GM18951 (cell line): ENCODE measurements around the gene PRKCA.

ENCODE experiments used
- POLR2A ChIP-seq: IDR thresholded peaks from 4 replicates; pipeline ENCODE4 v1.6.1; 2011; ENCODE audit warnings: mild to moderate bottlenecking; ENCODE audit not compliant: insufficient read length, insufficient read depth; ENCODE audit errors: extremely low read depth
- in situ Hi-C: fragments of 300-500 bp; cut with MboI; formaldehyde crosslinking; loops from one replicate; pipeline ENCODE4 v1.12.0; 2022; ENCODE audit warnings: low sequenced_read_pairs, mixed read lengths, inconsistent platforms; ENCODE audit not compliant: unreplicated experiment

PRKCA gene

GRCh38 chr17:66533986-66534385 lies 231.6 kb downstream of the PRKCA start:
- no peak for TF ChIP-seq POLR2A
- in situ Hi-C loops: no loop called here

DNA sequence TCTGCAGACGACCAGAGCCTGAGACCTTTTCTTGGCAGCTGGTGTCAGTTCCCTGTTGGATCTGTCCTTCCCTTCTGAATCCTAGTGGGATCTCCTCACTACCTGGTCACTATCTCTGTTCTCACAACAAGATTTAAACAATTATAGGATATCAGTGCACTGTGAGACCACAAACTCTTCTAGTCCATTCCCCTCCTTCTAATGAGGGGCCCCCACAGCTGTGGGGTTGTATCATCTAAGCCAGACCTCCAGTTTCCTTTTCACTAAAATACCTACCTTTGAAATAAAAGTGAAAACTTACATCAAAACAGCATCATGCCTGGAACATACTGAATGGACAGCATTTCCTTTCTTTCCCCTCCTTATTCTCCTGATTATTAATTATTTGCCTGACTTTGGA lies 233.2 kb downstream of the PRKCA start:
- in situ Hi-C loops: no loop called here
- no peak for TF ChIP-seq POLR2A

DNA sequence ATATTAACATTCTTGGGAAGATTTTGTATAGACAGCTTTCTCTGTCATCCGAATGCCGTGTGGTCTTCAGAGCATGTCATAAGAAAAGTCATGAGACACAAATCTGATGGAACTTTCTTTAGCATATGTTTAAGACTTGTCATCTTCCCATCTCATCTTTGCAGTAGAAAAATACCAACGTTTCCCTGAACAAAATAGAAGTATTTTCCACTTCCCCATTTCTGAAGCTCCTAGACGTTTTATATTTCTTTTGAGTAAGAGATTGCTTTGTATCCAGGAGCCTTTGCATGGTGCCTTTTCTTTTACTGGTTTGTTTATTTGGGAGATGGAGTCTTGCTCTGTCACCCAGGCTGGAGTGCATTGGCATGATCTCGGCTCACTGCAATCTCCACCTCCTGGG lies 235.1 kb downstream of the PRKCA start:
- TF ChIP-seq POLR2A: no peak
- in situ Hi-C loops: no loop called here

DNA sequence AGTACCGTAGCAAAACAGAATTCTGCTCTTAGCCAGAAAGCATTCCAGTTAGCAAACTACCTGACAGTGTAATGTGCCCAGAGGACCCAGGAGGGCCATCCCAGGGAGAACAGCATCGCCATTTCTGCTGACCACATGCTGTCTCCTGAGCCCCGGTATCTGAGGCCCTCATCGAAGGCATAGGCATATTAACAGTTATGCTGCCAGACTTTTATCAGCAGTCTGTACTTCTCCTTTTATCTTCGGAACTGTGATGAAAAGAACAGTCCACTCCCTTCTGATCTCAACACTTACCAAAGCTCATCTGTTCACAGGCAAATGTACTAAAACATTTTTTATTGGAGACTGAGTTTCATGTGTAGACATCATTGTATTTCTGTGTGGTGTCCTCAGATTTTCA lies 236.4 kb downstream of the PRKCA start:
- TF ChIP-seq POLR2A: no peak
- in situ Hi-C loops: no loop called here

- in situ Hi-C loops: no loop called here
- no peak for TF ChIP-seq POLR2A
Observed at GRCh38 chr17:66540131-66540781, 237.8 kb downstream of the PRKCA start.

DNA sequence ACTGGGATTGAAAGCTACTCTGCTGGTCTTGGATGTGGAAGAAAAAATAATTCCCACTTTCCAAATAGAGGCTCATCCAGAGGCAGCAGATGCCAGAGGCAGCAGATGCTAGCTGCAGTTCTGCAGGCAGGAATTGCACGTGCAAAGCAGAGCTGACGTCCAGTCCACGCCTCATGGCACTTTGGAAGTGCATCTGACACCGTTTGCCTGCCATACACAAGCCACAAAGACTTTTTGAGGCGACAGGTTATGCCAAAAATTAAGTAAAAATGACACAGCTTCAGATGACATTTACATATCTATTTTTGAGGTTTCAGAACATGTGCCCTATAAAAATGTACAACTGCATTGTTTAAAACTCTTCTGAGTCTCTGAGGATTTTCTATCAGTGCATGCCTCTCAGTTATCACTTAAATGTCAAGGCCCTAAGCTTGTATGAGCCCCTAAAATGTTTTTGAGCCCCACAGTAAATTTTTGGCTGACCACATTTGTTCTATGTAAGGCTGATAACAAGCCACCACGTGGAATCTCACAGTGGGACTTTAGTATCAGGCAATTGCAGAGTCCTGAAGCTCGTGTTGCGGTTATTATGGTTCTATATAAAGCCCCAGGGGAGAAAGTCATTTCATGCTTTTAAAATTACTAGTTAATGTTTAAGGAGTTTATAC lies 239.2 kb downstream of the PRKCA start:
- TF ChIP-seq POLR2A: no peak
- in situ Hi-C loops: no loop called here

DNA sequence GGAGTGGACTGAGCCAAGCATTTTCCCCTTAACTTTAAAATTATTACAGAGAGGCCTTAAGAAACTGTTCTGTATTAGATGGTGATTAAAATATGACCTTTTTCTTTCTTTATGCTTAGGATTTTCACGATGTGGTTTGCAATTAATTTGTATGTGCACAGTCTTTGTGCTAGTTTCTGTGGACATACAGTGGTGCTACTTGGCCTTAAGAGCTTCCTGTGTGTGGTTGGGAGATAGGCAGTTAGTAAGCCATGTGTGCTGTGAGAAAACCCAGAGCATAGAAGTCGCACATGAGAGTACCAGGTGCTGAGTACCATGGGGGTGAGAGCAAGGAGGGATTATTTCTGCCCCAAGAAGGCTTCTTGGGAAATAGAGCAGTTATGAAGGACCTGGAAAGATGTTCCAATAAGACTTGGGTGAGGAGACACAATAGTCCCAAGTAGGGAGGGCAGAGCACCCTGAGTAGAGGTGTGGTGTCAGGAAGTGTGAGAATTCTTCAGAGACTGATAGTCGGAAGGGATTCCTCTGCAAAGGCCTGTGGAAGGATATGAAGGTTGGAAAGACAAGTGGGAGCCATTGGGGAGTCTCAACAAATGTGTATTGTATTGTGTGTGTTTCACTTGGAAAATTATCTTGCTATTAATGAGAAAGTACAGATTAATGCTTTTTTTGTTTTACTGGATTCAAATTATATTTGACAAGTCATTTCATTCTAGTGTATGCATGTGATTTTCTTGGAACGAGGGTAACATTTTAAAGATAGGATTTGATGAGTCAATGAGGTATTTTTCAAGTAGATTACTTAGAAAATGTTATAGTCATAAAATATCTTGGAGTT lies 239.9 kb downstream of the PRKCA start:
- in situ Hi-C loops: no loop called here
- TF ChIP-seq POLR2A: no peak

DNA sequence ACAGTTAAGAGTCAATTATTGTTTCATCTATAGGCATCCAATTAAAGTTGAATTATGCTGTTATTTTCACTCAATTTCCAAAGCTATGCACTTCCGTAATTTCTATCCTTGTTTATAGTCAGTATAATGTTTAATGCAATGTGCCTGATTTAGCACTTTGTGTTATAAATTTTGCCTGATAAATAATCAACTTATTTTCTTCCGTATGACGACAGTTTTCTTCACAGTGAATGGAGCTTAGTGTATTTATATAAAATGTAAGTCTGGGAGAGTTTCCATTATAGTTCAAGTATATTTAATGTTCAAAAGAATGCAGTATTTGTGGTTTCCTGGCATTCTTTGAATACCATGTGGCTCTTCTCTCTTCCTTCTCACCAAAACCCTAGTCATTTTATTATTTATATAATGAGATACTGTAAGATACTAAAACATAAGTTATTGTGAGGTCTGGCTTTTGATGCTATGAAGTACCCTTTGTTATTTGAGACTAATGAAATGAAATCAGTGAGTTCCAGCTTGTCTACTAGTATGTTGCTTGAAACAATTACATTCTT lies 240.6 kb downstream of the PRKCA start:
- in situ Hi-C loops: no loop called here
- no peak for TF ChIP-seq POLR2A

DNA sequence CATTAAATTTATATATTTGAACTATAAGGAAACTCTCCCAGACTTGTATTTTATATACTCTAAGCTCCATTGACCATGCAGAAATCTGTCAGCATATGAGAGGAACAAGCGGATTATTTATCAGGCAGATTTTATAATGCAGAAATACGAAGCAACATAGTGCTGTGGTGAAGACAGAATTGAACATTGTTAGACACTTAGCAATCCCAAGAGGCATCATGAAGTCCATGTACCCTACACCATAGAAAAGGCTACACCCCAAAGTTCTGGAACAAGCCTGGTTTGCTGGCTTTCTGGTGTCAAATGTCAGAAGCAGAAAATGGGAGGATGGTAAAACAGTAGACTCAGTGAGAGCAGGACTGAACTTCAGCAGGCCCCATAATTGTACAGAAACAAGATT lies 241.1 kb downstream of the PRKCA start:
- TF ChIP-seq POLR2A: no peak
- in situ Hi-C loops: no loop called here

DNA sequence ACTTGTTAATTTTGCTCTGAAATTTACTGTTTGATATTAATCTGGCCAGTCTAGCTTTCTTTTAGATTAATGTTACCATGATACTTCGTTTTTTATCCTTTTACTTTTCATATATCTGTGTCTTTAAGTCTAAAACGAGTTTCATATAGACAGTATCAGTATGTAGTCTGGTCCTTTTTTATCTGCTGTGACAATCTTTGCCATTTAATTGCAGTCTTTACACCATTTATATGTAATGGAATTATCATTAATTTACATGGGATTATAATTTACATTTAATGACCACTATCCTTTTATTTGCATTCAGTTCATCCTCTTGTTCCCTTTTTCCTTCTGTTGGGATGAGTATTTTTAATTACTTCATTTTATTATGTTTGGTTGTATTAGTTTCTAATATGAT lies 243.5 kb downstream of the PRKCA start:
- TF ChIP-seq POLR2A: no peak
- in situ Hi-C loops: no loop called here

DNA sequence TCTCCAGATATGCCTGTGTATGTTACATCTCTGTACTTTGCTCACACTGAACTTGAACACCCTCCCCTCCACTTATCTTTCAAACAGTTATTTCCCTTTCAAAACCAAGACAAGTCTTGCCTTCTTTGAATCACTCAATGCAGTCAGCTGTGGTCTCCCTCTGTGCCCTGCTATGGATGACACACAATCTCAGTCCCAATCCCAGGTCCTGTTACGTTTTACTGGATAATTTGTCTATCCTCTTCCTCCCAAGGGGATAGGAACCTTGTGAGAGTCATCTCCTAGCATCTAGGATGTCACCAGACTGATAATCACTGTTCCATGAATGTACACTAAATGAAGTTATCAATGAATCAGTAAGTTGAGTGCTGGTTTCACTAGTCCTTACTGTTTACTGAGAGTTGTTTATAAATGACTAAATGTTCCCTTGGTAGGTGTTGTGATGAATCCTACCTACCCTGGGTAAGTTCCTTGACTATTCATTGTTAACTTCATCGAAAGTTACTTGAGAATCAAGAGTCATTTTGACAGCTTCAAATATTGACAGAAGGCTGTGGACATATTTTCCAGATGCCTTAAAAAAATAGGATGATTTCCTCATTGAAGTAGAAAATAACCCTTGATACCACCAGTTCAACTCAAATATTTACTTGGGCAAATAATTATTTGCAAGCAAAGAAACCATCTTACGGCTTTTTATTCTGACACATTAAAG lies 244.9 kb downstream of the PRKCA start:
- TF ChIP-seq POLR2A: no peak
- in situ Hi-C loops: no loop called here

DNA sequence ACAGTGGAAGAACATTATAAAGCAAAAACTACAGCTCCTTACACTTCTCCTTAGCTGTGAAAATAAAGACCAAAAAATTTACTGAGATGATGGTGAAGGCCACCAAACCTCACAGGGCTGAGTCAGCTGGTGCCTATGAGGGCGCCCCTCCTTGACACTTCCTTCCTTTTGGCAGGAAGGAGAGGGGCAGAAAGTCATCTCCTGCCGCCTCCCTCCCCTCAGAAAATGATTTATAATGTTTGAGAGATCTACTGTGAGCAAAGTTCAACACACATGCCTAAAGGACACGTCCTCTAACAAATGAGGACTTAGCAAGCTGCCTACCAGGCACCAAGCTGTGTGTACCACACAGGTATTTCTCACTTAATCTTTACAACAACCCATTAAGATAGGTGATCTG lies 245.7 kb downstream of the PRKCA start:
- TF ChIP-seq POLR2A: no peak

DNA sequence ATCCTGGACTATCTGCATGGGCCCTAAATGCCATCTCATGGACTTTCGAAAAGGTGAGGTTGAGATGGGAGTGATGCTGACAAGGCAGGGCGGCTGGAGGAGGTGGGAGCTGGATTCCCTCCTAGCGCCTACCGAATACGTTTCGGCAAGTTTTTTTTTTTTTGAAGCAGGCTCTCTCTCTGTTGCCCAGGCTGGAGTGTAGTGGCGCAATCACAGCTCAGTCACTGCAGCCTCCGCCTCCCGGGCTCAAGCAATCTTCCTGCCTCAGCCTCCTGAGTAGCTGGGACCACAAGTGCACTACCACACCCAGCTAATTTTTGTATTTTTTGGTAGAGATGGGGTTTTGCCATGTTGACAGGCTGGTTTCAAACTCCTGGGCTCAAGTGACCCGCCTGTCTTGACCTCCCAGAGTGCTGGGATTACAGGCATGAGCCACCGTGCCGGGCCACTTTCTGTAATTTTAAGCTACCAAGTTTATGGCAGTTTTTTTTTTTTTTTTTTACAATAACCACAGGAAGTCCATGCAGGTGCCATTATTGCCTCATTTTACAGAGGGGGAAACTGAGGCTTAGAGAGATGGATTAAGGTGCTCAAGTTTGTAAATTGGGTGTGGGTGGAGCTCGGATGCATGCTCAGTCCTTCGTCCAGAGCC lies 246.4 kb downstream of the PRKCA start:
- in situ Hi-C loops: no loop called here
- no peak for TF ChIP-seq POLR2A

More for the DNA sequence above, 245.7 kb downstream of the PRKCA start:
- in situ Hi-C loops: no loop called here

- no peak for TF ChIP-seq POLR2A
- in situ Hi-C loops: no loop called here
Observed at GRCh38 chr17:66549311-66549704, 246.9 kb downstream of the PRKCA start.
